HL-60/S4 treated with phorbol 12-myristate 13-acetate at 8.2 ng/mL for 4 days and 3 days (cell line): ENCODE measurements around the gene CD99L2.
"Not testable (repeated sequence)": the region's sequence is repeated elsewhere in the genome, so short reads cannot be mapped to it uniquely, and the experiment has no call there.

Source experiments
- in situ Hi-C: fragments of 300-500 bp; cut with MboI; formaldehyde crosslinking; loops from 2 replicates; pipeline ENCODE4 v1.15.0; 2022; ENCODE audit warnings: low sequenced_read_pairs

CD99L2 gene

DNA sequence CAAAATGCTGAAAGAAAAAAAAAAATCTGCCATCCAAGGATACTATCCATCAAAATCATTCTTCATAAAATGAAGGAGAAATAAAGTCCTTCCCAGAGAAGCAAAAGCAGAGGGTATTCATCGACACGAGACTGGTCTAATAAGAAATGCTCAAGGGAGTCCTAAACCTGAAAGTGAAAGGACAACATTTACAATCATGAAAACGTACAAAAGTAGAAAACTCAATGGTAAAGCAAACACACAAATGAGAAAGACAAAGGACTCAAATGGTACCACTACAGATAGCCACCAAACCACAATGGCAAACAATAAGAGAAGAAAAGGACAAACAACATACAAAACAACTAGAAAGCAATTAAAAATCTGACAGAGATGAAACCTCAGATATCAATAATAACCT lies 41.0 kb downstream of the CD99L2 start:
- in situ Hi-C loops, result no loop called here

DNA sequence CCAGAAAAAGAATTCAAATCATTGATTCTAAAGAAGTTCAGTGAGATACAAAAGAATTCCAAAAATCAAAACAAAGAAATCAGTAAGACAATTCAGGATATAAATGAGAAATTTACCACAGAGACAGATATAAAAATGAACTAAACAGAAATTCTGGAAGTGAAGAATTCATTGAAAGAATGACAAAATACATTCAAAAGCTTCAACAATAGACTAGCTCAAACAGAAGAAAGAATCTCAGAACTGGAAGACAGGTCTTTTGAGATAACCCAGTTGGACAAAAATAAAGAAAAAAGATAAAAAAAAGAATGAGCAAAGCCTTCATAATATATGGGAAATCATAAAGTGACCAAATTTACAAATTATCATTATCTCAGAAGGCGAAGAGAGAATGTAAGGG lies 41.7 kb downstream of the CD99L2 start:
- in situ Hi-C loops, result no loop called here

DNA sequence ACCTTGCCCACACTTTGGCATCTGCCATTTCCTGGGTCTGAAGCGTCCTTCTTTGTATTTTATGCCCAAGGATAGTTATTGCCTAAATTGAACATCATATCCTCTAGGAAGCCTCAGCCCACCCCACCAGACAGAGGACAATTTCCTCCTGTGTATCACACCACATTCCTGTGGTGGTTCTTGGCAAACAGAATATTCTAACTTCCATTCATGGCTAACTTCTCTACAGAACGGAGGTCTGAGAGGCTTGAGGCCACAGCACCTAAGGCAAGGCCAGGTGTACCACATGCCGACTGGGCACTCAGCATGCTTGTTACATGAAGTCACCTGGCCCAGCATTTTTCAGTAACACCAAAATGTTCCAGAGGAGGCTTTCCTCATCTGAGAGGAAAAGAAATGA lies 42.4 kb downstream of the CD99L2 start:
- in situ Hi-C loops, result no loop called here

DNA sequence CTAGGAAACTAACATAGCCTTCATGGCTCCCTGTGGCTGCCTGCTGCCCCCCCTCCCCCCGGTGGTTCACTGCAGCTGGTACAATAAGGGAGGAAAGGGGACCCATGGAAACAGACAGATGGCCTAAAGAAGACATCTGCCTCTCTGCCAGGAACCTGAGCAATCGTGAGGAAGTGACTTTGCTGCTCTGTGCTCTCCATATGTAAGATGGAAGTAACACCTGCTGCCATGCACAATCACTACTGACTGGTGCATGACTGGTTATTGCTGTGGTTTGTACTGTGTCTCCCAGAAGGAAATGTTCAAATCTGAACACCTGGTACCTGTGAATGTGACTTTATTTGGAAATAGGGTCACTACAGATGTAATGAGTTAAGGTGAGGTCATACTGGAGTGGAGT lies 43.6 kb downstream of the CD99L2 start:
- in situ Hi-C loops, result no loop called here

DNA sequence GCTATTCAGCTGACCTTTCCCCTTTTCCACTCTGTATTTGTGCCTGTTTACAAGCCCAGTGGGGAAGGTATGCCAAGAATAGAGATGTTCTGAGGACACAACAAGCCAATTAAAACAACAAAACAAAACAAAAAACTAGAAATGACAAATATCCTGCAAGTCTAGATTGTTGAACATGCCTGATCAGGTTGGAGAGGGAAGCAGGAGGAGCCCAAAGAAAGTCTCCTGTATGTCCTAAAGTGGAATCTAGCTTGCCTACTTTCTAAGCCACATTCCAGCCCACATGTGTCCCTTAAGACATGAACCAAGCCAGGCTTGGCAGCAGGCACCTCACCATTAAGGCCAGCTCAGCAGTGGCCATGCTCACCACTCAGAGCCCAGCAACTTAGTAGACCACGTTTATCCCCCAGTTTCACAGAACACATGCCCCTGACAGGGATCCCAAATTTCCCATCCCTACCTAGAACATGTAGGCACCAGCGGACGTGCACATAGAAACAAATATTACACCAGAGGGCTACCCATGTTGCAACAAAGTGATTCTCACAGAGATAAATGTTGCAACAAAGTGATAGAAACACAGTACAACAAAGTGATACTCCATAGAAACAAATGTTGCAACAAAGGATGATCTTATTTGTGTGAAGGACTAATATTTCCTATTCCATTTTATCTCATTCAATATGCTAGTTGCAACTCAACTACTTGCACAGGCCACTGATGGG lies 48.3 kb downstream of the CD99L2 start:
- in situ Hi-C loops, result no loop called here

DNA sequence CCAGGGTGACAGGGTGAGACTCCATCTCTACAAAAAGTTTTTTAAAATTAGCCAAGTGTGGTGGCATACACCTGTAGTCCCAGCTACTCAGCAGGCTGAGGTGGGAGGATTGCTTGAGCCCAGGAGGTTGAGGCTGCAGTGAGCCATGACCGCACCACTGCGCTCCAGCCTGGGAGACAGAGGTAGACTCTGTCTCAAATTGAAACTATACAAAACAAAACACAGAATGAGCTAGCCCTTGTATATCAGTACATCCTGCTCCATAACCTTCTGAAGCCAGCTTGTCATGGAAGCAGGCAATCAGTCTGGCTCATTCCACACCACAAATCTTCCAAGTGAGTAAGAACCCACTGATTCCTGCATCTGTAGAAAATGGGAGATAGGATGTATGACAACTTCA lies 49.0 kb downstream of the CD99L2 start:
- in situ Hi-C loops, result no loop called here

DNA sequence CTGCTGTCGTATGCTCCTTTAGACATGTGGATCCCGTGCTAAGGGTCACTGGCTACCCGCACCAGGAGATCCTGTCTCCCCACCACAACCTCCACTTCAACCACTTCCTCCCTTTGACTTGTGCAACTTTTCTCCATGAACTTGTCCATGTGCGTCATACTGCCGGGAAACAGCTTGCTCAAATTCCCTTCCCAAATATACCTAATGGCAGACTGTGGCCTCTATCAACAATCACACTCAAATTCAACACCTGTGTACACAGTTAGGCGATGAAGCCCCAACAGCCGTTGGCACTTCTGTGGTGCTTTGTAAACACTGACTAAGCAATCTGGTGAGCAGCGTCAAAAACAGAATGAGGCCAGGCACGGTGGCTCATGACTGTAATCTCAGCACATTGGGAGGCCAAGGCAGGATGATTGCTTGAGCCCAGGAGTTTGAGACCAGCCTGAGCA lies 49.5 kb downstream of the CD99L2 start:
- in situ Hi-C loops, result no loop called here

DNA sequence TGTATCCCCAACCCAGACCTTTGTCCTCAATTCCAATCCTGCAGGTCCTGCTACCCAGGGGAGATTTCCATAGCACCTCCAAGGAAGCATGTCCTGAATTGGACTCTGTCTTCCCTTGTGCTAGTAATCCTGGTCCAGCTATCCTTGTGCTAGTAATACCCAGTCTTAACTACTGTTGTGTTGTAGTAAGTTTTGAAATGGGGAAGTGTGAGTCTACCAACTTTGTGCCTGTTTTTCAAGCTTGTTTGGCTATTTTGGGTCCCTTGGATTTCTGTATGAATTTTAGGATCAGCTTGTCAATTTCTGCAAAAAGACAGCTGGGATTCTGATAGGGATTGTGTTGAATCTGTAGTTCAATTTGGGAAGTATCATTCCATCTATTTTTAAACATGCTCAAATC lies 51.4 kb downstream of the CD99L2 start:
- in situ Hi-C loops, result no loop called here

DNA sequence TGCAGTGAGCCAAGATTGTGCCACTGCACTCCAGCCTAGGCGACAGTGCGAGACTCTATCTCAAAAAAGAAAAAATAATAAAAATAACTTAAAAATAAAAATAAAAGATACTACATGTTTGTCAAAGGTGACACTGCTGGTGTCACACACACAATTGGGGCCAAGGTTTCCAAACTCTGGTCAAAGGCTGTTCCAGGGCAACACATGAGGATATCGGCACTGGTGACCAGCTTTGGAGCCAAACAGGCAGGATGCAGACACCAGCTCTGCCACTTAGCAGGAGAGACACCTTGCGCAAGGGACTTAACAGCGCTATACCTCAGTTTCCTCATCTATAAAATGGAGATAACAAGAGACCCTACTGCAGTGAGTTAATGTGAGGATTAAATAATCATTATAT lies 52.3 kb downstream of the CD99L2 start:
- in situ Hi-C loops, result no loop called here

DNA sequence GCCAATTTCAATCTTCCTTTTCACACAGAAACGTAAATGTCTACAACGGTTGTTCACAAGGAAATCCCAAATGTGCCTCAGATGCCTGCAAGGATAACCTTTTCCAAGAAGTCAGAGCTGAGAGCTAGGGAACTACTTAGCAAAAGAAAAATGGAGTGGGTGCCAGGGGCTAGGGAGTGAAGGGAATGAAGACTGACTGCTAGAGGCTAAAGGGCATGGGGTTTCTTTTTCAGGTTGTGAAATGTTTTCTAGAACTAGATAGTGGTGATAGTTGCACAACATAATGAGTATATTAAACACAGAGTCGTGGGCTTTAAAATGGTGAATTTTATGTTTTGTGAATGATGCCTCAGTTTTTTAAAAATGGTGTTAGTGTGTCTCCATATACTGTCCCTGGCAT lies 53.4 kb downstream of the CD99L2 start:
- in situ Hi-C loops, result no loop called here

DNA sequence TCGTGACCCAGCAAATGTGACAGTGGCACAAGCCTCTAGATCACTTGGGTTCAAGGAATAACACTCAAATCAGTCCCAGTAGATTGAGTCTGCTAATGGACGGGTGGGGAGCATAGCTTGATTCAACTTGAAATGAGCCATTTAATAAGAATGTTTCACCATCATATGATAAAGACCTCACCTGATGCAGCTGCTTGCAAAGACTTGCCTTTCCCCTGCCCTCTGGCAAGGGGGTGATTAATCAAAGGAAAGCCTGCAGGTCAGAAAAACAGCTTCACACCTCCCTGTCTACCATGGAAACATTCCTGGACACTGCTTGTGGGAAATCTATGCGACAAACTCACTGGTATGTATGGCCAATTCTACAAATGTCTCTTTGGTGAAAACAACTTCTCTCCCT lies 54.5 kb downstream of the CD99L2 start:
- in situ Hi-C loops, result no loop called here

DNA sequence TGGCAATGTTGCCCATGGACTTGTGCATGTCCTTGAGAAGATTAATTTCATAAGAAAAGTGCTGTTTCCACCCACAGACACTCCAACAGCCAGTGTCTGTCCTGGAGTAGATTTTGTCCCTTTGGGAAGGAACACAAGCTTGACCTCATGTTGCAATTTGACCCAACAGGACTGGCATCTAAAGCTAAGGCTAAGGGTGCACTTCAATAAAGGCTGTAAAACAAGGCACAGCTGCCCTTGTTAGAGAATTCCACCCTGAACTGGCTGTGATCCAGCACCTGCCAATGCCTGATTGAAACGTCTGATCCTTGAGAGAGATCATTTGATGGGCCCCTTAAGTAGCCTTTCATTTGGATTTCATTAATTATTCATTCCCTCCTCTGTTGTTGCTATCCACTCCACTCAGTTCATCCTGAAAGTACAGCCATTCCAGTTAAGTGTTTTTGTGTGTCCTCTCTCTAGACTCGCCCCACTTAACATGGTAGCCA lies 56.2 kb downstream of the CD99L2 start:
- in situ Hi-C loops, result no loop called here

DNA sequence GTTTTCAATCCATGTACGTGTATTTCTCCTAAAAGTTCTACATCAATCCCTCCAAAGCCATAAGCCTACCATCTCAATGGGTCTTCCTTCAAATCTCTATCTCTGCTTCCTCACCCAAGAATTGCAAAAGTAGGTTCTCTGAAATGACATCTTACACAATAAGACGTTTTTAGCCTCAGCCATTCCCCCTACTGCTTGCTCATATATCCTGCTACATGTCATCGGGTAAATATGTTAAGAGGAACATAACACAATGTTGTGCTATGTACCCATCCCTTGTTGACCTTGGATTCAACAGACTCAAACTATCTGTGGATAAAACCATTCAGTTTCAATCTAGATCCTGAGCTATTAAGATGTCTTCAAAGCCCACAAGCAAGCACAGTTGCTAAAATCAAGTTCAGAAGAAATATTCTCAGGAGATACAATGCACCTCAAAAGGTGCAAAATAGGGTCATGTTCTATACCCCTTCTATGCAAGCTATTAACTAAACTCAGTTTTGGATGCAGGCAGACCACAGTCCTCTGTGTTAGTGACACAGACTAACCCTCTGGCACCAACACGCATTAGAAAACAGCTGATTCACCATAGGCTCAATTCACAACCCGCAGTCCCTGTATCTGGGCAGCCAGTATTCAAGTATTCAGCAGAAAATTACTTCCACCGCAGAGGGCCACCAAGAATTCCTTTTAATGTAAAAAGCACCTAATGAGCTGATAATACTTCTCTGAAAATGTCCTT lies 56.8 kb downstream of the CD99L2 start:
- in situ Hi-C loops, result no loop called here

DNA sequence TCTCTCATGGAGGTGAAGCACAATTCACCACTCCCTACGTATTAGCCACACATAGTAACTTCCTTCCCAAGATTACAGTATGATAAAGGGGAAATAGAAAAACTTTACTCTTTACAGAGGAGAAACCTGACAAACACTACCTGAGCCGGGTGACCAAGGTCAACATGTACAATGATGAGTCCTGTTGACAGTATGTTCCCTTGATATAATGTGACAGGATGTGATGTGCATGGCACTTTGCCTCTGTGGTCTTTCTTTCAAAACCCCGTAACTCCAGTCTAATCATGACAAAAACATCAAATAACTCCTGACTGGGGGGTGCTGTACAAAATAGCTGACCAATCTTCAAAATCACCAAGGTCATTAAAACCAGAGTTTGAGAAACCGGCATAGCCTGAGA lies 60.6 kb downstream of the CD99L2 start:
- in situ Hi-C loops, result no loop called here

DNA sequence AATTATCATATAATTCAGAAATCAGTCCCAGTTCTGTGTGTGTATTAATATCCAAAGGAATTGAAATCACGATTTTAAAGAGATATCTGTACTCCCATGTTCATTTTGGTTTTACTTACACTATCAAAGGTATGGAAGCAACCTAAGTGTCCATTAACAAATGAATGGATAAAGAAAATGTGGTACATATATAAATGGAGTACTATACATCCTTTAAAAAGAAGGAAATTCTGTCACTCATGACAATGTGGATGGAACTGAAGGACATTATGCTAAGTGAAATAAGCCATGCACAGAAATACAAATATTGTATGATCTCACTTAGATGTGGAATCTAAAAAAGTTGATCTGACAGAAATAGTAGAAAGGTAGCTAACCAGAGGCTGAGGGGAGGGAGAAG lies 63.8 kb downstream of the CD99L2 start:
- in situ Hi-C loops, result no loop called here

DNA sequence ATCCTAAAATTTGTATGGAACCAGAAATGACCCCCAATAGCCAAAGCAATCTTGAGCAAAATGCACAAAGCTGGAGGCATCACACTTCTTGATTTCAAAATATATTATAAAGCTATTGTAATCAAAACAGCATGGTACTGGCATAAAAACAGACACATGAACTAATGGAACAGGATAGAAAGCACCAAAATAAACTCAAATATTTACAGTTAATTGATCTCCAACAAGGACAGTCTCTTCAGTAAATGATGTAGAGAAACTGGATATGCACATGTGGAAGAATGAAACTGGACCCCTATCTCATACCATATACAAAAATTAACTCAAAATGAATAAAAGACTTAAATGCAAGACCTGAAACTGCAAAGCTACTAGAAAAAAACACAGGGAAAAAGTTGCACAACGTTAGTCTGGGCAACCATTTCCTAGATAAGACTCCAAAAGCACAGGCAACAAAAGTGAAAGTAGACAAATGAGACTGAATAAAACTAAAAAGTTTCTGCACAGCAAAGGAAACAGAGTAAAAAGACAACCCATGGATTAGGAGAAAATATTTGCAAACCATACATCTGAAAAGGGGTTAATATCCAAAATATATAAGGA lies 64.9 kb downstream of the CD99L2 start:
- in situ Hi-C loops, result no loop called here

DNA sequence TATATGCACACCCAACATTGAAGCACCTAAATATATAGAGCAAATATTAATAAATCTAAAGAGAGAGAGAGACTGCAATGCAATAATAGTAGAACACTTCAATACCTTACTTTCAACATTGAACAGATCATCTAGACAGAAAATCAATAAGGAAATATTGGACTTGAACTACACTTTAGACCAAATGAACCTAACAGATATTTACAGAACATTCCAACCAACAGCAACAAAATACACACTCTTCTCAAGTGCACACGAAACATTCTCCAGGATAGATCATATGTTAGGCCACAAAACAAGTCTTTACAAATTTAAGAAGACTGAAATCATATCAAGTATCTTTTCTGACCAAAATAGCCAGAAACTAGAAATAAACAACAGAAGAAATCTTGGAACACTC lies 66.6 kb downstream of the CD99L2 start:
- in situ Hi-C loops, result no loop called here

DNA sequence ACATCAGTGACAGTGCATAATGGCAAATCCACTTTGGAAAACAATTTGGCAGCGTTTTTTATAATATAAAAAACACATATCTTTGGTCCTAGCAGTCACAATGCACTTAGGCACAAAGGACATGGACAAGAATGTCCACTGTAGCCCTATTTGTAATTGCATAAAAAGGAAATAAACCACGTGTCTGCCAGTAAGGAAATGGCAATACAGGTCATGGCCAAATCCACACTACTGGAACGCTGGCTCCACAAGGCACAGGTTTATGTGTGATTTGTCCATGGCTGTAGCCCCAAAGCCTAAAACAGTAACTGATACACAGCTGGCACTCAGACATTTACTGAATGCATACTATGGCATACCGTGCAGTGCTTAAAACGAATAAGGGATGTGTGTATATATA lies 69.7 kb downstream of the CD99L2 start:
- in situ Hi-C loops, result no loop called here

DNA sequence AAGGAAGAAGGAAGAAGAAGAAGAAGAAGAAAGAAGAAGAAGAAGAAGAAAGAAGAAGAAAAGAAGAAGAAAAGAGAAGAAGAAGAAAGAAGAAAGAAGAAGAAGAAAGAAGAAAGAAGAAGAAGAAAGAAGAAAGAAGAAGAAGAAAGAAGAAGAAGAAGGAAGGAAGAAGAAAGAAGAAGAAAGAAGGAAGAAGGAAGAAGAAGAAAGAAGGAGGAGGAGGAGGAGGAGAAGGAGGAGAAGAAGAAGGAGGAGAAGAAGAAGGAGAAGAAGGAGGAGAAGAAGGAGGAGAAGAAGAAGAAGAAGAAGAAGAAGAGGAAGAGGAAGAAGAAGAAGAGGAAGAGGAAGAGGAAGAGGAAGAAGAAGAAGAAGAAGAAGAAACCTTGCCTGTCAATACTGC lies 74.1 kb downstream of the CD99L2 start:
- in situ Hi-C loops, result not testable (repeated sequence)

DNA sequence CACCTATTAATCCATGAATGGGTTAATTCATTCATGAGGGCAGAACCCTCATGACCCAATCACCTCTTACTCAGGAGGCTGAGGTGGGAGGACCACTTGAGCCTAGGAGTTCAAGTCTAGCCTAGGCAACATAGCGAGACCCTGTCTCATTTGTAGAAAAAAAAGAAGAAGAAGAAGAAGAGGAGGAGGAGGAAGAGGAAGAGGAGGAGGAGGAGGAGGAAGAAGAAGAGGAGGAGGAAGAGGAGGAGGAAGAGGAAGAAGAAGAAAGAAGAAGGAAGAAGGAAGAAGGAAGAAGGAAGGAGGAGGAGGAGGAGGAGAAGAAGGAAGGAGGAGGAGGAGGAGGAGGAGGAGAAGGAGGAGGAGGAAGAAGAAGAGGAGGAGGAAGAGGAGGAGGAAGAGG lies 74.6 kb downstream of the CD99L2 start:
- in situ Hi-C loops, result not testable (repeated sequence)

DNA sequence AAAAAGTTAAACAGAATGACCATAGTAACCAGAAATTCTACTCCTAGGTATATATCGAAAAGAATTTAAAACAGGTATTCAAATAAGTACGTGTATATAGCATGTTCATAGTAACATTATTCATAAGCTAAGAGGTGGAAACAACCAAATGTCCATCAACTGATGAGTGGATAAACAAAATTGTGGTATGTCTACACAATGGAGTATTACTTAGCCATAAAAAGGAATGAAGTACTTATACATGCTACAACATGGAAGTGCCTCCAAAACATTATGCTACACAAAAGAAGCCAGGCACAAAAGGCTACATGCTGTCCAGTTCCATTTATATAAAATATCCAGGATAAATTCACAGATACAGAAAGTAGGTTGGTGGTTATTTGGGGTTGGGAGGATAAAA lies 76.5 kb downstream of the CD99L2 start:
- in situ Hi-C loops, result no loop called here

DNA sequence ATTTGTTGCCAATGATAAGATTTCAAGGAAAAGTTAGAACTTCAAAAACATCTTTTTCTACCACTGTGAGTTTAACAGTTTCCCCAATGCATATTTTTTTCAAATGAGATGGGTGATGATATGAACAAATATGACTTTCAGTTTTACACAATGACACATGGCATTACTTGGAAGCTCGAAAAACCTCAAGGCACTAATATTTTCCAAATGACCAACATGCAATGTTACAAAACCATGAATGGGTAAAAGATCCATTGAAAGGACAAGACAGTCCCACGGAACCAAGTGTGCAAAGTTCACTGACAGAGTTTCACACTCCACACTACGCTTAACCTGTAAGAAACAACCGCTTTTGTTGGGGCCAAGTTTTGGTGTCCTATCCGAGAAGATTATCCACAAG lies 84.5 kb downstream of the CD99L2 start:
- in situ Hi-C loops, result no loop called here
